ENCODE results near the gene HBE1.
A peak's percentile ranks its signal among the peaks of the same experiment; 100 is the strongest.
"Not testable (repeated sequence)": the region's sequence is repeated elsewhere in the genome, so short reads cannot be mapped to it uniquely, and the experiment has no call there.

Gene HBE1

DNA sequence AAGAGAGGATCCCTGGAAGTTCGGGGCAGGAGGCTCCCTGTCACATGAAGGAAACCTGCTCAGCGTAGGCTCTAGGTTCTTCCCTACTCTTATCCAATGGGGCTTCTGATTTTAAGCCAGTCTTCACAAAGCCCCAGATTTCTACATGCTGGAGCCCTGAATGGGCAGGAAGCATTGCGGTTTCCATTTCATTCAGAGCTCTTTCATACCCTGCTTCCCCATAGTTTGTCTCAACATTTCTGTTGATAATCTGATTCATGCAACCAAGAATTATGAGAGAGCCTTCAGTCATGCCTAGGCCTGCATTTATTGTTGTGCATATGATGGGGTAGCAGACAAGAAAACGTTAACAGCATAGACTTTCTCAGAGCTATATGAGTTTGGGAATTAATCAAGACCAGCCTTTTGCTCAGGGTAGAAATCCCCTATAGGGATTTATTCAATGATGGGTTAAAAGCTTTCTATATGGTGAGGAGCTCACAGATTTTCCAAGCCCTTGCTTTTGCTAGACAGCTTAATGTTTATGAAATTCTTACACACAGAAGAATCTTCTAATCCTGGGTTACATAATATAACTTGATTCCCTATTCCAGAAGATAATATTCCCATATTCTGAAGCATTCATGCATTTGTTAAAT, 16.1 kb upstream of the HBE1 start:
- DNase-seq (ENCODE audit: low read depth in 2 of 2) = no peak

DNA sequence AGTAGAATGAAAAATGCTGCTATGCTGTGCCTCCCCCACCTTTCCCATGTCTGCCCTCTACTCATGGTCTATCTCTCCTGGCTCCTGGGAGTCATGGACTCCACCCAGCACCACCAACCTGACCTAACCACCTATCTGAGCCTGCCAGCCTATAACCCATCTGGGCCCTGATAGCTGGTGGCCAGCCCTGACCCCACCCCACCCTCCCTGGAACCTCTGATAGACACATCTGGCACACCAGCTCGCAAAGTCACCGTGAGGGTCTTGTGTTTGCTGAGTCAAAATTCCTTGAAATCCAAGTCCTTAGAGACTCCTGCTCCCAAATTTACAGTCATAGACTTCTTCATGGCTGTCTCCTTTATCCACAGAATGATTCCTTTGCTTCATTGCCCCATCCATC, 14.9 kb upstream of the HBE1 start:
- DNase-seq (ENCODE audit: low read depth in 2 of 2) = no peak

DNA sequence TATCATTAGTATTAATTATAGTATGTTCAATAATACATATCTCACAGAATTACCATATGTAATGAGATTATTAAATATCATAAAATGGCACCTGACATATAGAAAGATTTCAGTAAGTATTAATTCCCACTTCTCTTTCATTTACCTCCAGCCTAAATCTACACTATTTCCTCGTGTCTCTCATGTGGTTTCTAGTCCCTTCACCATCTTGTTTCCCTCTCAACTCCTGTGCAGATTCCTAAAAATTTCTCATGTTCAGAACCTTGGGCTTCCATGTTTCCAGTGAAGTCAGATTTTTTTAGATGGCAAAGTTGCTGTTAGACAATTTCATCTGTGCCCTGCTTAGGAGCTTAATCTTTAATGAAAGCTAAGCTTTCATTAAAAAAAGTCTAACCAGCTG, 14.1 kb upstream of the HBE1 start:
- no peak for DNase-seq (ENCODE audit: low read depth in 2 of 2)

DNA sequence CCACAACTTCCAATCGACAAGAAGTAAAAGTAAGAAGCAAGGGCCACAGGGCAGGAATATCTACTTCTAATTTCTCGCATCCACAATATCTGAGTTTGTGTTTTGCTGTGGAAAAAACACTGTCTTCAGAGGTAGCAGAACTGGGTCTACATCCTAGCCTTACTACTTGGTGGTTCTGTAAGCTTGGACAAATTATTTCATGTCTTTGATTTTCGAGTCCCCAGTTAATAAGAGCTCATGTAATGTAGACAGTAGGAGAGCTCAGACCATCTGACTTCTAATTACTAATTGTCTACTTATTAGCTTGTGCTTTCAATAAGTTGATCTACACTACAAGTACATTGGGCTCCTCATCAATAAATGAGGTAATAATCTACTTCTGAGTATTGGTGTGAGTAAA, 13.3 kb upstream of the HBE1 start:
- DNase-seq (ENCODE audit: low read depth in 2 of 2) = no peak

DNA sequence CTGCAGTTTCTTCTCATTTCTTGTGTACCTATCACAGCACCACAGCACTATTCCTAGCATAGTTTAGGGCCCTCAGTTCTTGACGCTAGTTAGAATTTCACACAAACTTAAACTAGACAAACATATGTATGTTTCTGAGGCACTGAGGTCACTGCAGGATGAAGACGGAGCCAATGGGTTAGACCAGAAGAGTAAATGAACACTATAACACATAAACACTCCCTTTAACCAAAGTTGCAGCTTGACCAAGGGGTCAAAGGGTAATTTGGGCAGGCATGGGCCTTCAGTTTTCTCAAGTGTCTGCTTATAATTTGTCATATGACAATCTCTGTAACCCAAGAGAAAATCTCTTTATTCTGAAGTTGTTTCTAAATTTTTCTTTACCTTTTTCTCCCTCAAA, 12.9 kb upstream of the HBE1 start:
- DNase-seq (ENCODE audit: low read depth in 2 of 2) = no peak

DNA sequence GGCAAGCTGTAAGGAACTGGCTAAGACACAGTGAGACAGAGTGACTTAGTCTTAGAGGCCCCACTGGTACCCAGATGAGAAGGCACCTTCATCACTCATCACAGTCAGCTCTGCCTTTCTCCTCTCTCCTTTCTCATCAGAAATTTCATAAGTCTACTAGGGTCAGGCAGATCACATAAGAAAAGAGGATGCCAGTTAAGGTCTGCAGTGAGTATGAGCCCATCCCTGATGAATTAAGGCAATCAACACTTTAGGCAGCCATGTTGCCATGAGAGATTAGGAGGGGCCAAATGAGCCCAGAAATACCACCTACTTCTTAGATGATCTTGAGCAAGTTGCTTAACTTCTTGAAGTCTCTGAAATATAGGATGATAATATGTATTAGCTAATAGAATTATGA, 11.9 kb upstream of the HBE1 start:
- no peak for DNase-seq (ENCODE audit: low read depth in 2 of 2)

DNA sequence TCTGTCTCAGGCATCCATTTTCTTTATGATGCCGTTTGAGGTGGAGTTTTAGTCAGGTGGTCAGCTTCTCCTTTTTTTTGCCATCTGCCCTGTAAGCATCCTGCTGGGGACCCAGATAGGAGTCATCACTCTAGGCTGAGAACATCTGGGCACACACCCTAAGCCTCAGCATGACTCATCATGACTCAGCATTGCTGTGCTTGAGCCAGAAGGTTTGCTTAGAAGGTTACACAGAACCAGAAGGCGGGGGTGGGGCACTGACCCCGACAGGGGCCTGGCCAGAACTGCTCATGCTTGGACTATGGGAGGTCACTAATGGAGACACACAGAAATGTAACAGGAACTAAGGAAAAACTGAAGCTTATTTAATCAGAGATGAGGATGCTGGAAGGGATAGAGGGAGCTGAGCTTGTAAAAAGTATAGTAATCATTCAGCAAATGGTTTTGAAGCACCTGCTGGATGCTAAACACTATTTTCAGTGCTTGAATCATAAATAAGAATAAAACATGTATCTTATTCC, 10.9 kb upstream of the HBE1 start:
- DNase-seq (ENCODE audit: low read depth in 2 of 2) = peak; percentile 2 to 16

DNA sequence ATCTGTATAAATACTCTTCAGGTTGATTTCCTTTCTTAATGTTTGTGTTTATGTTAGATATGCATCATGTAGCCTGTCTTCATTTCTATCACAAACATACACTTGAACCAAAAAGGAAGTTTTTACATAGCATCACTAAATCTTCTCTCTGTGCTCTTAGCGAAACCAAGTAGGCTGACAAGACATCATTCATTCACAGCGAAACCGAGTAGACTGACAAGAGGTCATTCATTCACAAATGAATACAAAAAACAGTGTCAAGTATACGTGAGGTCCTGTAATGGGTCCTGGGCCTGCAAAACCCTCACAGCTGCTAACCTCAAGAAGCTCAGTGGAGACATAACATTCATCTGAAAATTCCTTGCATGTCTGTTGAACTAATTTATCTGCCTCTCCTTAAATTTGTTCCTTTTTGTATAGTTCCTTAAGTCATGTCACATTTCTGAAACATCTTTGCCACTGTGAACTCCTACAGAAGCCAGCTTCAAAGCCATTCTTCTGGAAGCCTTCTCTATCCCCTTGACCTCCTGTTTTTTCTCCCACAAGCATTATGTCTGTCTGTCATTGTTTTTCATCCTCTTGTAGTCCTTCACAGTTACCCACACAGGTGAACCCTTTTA, 9.8 kb upstream of the HBE1 start:
- no peak for DNase-seq (ENCODE audit: low read depth in 2 of 2)

DNA sequence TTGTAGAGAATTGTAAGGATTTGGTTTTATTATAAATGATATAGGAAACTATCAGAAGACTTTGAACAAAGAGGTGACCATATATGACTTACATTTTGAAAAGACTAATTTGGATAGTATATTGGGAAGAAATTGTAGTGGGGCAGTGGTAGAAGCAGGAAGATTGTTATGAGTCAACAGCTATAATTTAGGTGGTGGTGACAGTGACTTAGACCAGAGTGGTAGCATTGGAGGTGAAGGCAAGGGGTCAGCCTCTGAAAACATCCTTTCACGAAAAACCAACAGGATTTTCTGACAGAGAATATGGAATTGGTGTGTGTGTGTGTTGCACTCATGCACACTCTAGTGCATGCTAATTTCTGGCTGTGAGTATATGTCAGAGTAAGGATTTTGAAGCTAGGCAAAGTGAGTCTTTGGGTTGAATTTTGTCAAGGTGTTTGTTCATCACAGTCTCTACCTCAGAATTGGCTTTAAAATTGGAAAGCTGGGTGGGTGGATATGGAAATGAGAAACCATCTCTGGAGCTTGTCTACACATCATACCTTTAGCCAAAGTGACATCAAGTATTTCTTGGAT, 8.2 kb upstream of the HBE1 start:
- no peak for DNase-seq (ENCODE audit: low read depth in 2 of 2)

DNA sequence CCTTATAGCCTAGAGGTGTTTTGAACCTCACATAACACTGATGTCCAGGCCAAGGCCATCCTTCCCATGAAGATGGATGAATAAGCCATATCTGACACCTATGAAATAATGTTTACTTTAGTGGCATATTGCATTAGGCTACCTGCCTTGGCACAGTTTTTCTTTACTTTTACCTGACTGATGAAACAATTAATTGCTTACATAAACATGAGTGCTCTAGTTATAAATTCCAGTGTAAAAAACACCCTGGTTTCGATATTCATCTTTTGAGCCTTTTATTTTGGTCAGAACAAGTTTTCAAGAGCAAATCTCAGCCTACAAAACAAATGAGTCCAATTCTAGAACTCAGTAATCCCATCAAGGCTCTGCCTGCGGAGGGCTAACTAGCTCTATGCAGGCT, 7.0 kb upstream of the HBE1 start:
- DNase-seq (ENCODE audit: low read depth in 2 of 2) = no peak

DNA sequence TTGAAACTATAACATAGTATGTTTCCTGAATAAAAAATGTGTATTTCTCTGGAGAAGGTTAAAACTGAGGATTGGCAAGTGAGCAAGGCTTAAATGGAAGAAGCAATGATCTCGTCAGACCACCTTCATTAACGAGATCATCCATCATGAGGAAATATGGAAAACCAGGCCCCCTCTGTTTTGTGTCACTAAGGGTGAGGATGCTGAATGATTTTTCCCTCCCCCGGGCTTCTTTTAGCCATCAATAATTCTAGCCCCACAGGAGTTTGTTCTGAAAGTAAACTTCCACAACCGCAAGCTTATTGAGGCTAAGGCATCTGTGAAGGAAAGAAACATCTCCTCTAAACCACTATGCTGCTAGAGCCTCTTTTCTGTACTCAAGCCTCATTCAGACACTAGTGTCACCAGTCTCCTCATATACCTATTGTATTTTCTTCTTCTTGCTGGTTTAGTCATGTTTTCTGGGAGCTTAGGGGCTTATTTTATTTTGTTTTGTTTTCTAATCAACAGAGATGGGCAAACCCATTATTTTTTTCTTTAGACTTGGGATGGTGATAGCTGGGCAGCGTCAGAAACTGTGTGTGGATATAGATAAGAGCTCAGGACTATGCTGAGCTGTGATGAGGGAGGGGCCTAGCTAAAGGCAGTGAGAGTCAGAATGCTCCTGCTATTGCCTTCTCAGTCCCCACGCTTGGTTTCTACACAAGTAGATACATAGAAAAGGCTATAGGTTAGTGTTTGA, 5.8 kb upstream of the HBE1 start:
- DNase-seq (ENCODE audit: low read depth in 2 of 2) = no peak

DNA sequence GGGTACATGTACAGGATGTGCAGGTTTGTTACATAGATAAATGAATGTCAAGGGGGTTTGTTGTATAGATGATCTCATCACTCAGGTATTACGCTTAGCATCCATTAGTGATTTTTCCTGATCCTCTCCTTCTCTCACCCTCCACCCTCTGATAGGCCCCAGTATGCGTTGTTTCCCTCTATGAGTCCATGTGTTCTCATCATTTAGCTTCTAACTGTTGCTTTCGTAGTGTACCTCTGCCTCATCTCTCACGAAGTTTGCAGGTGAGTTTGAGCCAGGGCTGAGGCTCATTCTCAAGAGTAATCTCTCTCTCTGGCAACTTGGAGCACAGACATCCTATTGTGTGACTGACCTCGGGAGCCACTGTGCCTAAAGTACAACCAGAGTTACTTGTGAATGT, 4.7 kb upstream of the HBE1 start:
- no peak for DNase-seq (ENCODE audit: low read depth in 2 of 2)

DNA sequence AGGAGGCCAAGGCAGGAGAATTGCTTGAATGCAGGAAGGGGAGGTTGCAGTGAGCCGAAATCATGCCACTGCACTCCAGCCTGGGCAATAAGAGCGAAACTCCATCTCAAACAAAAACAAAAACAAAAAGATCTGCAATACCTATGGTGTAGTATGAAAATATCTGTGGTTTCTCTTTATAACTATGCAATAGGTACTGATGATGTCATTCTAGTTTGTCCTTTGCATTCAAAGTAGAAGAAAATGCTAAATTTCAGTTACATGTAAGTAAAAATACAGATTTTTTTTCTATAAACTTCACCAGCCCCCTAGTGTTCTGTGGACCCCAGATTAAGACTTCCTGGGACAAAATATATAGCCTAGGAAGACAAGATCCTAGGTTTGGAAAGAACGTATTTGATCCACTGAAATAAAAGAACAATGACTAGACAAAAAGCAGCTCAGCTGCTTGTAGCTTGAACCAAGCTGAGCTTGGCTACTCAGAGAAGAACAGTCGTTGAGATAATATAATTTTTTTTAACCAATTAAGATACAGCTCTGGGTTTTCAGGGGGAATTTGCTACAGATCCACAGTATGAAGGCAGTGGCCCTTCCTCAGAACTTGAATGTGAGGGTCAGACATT, 2.8 kb upstream of the HBE1 start:
- DNase-seq (ENCODE audit: low read depth in 2 of 2) = no peak

DNA sequence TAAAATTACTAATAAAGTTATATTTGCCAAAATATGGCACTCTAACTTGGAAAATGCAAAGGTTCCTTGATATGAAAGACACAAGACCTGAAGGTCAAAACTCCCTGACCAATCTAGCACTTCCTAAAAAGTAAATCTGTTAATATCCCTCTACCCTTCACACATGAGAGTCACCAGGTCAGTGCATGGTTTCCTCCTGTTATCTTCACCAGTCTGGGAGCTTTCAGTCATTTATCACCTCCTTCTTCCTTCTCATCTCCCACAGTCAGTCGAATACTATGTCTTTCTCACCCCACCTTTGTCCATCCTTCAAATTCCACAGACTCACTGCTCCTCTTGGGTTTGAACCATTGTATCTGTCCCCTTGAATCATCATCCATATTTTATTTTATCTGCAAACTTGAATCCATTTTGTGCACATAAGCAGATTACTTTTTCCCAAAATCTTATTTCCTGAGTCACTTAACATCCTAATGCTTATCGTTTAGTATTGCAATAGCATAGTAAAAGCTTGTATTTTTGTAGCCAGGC, 2.6 kb downstream of the HBE1 start:
- no peak for DNase-seq (ENCODE audit: low read depth in 2 of 2)

DNA sequence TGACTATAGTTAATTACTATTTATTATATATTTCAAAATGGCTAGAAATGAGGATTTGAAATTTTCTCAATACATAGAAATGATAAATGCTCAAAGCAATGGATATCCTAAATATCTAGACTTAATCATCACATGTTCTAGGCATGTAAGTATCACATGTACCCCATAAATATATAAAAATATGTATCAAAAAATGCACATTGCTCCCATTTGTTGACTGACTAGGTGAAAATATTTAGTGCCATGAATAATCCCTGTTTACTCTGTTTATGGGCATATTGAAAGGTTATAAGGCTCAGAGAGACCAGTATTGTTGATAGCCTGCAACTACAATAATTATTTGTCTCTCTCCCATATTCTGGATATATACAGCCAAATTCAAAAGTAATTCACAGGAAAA, 3.1 kb downstream of the HBE1 start:
- no peak for DNase-seq (ENCODE audit: low read depth in 2 of 2)

DNA sequence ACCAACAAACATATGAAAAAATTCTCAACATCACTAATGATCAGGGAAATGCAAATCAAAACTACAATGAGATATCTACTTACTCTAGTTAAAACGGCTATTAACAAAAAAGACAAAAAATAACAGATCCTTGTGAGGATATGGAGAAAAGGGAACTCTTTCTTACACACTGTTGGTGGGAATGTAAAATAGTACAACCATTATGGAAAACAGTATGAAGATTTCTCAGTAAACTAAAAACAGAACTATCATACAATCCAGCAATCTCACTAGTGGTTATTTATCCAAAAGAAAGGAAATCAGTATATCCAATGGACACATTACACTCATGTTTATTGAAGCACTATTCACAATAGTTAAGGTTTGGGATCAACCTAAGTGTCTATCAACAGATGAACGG, 3.9 kb downstream of the HBE1 start:
- no peak for DNase-seq (ENCODE audit: low read depth in 2 of 2)

DNA sequence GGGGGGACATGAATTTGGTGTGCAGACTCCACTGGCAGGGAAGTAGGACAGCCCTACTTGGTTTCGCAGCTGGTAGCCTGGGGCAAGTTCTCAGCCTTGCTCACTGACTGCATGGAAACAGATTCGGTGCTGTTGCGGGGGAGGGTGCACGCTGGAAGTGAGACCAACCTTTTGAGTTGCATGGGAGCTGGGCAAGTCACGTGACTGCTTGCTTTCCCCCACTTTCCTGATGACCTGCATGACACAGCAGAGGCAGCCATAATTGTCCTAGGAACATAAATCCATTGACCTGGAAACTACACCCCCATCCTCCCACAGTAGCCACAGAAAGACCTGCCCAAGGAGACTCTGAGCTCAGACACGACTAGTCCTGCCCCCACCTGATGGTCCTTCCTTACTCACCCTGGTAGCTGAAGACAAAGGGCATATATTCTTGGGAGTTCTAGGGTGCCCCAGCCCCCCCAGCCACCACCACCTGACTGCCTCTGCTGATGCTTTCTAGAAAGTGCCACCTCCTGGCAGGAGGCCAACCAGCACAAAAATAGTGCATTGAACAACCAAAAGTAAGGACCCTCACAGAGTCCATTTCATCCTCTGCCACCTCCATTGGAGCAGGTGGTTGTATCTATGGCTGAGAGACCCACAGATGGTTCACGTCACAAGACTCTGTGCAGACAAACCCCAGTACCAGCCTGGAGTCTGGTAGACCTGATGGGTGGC, 11.0 kb downstream of the HBE1 start:
- DNase-seq (ENCODE audit: low read depth in 2 of 2) = no peak

DNA sequence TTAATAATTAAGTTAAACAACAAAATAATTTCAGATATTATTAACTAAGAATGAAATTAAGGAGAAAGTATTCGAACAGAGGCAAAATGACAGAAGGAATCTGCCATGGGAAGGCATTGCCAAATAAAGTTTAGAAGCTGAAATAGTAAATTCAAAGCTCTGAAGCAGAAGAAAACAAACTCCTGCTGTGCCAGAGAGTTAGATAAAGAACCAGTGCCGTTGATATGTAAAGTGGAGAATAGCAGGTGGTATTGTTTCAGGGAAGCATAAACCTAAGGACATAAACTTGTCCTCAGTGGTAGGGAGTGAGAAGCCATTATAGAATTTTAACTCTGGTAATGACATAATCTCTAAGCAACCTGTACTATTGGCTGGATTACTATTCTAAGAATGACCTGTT, 12.4 kb downstream of the HBE1 start:
- DNase-seq (ENCODE audit: low read depth in 2 of 2) = no peak

DNA sequence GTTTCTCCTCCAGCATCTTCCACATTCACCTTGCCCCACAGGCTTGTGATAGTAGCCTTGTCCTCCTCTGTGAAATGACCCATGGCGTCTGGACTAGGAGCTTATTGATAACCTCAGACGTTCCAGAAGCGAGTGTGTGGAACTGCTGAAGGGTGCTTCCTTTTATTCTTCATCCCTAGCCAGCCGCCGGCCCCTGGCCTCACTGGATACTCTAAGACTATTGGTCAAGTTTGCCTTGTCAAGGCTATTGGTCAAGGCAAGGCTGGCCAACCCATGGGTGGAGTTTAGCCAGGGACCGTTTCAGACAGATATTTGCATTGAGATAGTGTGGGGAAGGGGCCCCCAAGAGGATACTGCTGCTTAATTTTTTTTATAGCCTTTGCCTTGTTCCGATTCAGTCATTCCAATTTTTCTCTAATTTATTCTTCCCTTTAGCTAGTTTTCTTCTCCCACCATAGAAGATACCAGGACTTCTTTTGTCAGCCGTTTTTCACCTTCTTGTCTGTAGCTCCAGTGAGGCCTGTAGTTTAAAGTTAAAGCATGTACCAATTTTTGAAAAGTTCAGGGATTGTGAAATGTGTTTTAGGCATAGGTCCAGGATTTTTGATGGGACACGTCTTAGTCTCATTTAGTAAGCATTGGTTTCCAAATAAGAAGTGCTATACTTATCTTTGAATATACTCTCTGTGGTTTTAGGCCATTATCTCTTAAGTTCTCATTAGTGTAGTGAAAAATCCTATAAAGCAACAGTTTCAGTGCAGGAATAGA, 14.9 kb downstream of the HBE1 start, which contains the start of gene HBG2:
HBG2 (minus strand) TSS at position 136 of the 768 bp plus-strand sequence; CDS start at position 83, 53 bp downstream.
- DNase-seq (ENCODE audit: low read depth in 2 of 2) = not testable (repeated sequence)

DNA sequence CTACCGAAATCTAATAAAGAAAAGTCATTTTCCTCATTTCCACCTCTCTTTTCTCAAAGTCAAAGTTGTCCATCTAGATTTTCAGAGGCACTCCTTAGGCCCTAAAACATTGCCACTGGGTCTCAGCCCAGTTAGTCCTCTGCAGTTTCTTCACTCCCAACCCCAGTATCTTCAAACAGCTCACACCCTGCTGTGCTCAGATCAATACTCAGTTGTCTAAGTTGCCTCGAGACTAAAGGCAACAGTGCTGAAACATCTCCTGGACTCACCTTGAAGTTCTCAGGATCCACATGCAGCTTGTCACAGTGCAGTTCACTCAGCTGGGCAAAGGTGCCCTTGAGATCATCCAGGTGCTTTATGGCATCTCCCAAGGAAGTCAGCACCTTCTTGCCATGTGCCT, 15.7 kb downstream of the HBE1 start:
- DNase-seq (ENCODE audit: low read depth in 2 of 2) = not testable (repeated sequence)
